Stimulated activated CD8-positive, alpha-beta memory T cell treated with anti-CD3 and anti-CD28 coated beads, Interleukin-12 subunit alpha, Interleukin-12 subunit beta, amount 100 ng/mL, for 4 hours (primary cell): ENCODE results near the gene TAF9B.
"Not testable (repeated sequence)": the region's sequence is repeated elsewhere in the genome, so short reads cannot be mapped to it uniquely, and the experiment has no call there.

Source experiments
- DNase-seq: peaks from one replicate; pipeline ENCODE4 v3.0.0-alpha.2; 2020; ENCODE audit warnings: low read depth

TAF9B gene, protein sequence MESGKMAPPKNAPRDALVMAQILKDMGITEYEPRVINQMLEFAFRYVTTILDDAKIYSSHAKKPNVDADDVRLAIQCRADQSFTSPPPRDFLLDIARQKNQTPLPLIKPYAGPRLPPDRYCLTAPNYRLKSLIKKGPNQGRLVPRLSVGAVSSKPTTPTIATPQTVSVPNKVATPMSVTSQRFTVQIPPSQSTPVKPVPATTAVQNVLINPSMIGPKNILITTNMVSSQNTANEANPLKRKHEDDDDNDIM

DNA sequence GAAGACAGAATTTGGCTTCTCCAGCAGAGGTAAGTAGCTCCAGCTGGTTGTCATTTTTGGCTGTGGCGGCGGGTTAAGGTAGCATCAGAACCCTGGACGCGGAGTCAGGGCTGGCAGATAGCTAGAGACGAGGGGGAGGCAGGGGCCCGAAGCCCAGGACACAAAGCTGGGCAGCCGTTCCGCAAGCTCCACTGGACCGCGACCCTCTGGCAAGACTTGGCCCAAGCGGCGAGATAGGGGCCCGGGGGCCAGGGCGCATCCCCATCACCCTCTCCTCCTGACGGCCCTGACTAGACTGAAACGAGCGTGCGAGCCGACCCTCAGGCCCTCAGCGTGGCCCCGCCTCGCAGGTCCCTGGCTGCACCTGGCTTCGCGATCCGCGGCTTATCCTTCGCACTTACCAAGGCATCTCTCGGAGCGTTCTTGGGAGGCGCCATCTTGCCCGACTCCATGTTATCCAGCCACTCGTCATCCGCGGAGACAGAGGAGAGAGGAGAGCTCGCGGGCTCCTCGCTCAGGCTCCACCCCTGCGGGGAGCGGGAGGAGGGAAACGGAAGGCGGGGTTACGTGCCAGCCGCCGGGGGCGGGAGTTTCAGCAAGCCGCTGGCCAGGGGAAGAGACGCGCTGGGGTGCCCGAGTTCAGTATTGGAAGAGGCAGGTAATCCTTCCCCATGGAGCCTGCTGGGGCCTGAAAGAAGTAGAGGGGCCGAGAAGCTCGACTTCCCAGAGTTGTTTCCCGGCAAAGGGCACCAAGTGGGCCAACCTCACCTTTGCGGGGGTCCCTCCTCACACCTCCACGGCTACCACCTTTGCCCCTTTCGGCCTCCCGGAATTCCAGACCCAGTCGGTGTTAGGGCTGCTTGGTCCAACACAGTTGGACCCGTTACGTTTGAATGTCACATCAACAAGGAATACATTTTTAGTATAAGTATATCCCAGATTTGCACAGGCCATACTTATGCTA lies at the start of gene TAF9B:
Gene TAF9B, minus strand, starts transcription at position 491 of the 964 bp plus-strand sequence. Its CDS starts 39 bp downstream, at position 452.
- DNase-seq, result peak; percentile 63

DNA sequence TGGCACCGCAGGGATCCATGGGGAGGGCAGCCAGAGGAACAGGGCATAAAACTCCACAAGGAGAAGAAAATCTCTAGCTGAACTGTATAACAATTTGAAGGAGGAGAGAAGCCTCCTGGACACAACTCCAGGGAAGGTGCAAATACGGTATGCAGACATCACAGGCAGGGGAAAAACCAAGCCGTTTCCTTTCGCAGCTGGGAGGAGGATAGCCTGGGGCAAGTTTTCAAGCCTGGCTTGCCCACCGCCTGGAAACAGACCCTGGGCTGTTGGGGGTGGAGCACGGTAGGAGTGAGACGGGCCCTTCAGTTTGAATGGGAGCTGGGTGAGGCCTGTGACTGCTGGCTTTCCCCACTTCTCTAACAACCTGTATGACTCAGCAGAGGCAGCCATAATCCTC lies 43.4 kb upstream of the TAF9B start:
- no peak for DNase-seq

DNA sequence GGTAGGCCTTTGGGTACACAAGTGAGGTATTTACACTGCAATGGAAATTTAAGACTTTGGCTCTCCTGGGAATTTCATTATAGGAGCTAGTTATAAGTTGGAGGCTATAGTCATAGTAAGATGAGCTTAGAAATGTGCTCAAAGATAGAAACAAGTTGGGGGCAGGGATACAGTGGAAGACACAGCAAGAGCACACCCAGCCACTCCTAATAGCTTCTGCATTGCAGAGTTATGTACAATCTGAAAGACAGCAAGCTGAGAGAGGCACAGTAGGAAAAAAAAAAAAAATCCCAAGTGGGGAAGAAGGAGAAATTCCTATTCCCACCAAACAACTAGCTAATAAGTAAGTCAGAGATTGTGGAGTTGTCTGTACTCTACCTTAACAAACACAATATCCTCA lies 41.9 kb upstream of the TAF9B start:
- no peak for DNase-seq

DNA sequence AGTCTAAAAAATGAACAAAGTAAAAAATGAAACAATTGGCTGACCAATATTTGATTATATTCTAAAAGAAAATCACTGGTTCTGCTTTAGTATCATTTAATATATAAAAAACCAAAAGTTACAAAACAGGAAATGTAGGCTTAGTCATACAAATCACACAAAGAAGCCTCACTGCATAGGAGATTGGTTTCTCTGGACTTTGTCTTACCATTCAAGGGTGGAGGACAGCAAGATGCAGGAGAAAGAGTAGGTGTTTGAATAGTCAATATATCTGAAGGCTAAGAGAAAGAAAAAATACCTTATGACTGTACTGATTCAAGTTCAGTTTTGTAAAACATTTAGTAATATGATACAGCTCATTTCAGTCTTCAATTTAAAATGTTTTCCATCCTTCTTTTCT lies 28.6 kb upstream of the TAF9B start:
- no peak for DNase-seq

DNA sequence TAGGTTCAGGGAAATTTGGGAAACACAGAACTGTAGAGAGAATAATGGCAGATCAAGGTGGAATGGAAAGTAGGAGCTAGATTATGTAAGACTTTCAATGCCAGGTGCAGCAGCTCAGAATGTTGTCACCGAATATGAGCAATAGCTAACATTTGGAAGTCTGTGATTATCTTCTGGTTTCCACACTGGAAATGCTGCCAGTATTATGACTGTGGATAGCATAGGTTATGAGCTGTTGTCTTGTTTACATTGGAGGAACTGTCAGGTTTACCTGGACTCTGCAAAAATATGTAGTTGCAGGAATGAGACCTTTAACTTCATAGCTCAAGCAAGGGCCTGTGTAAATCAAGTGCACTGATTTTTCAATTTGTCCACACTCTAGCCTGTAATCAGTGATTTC lies 26.0 kb upstream of the TAF9B start:
- no peak for DNase-seq

DNA sequence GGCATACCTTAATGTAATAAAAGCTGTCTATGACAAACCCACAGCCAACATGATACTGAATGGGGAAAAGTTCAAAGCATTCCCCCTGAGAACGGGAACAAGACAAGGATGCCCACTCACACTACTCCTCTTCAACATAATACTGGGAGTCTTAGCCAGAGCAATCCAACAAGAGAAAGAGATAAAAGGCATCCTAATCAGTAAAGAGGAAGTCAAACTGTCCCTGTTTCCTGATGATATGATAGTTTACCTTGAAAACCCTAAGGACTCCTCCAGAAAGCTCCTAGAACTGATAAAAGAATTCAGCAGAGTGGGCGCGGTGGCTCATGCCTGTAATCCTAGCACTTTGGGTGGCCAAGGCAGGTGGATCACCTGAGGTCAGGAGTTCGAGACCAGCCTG lies 23.7 kb upstream of the TAF9B start:
- not testable (repeated sequence) for DNase-seq

DNA sequence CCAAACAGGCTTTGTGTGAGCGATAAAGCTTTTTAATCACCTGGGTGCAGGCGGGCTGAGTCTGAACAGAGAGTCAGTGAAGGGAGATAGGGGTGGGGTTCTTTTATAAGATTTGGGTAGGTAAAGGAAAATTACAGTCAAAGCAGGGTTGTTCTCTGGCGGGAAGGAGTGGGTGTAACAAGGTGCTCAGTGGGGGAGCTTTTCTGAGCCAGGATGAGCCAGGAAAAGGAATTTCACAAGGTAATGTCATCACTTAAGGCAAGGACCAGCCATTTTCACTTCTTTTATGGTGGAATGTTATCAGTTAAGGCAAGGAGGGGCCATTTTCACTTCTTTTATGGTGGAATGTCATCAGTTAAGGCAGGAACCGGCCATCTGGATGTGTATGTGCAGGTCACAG lies 21.3 kb upstream of the TAF9B start:
- DNase-seq, result not testable (repeated sequence)

DNA sequence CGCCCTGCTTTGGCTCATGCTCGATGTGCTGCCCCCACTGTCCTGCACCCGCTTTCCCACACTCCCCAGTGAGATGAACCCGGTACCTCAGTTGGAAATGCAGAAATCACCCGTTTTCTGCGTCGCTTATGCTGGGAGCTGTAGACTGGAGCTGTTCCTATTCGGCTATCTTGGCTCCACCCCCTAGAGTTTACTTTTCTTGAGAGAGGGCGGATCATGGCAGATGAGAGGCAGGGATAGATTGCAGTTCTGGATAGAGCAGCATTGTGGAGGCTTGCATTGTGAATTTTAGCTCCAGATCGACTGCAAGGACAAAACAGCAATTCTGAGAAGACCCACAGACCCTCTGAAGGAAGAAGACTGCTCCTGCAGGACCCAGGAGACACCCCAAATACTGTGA lies 18.4 kb upstream of the TAF9B start:
- not testable (repeated sequence) for DNase-seq

DNA sequence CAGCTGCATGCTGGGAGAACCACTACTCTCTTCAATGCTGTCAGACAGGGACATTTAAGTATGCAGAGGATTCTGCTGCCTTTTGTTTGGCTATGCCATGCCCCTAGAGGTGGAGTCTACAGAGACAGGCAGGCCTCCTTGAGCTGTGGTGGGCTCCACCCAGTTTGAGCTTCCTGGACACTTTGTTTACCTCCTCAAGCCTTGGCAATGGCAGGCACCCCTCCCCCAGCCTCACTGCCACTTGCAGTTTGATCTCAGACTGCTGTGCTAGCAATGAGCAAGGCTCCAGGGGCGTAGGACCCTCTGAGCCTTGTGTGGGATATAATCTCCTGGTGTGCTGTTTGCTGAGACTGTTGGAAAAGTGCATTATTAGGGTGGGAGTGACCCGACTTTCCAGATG lies 17.9 kb upstream of the TAF9B start:
- DNase-seq, result not testable (repeated sequence)

DNA sequence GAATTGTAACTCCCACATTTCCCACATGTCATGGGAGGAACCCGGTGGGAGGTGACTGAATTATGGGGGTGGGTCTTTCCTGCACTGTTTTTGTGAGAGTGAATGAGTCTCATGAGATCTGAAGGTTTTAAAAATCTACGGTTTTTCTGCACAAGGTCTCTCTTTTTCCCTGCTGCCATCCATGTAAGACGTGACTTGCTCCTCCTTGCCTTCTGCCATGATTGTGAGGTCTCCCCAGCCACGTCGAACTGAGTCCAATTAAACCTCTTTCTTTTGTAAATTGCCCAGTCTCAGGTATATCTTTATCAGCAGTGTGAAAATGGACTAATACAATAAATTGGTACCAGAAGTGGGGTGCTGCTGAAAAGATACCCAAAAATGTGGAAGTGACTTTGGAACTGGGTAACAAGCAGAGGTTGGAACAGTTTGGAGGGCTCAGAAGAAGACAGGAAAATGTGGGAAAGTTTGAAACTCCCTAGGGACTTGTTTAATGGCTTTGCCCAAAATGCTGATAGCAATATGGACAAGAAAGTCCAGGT lies 7.6 kb upstream of the TAF9B start:
- not testable (repeated sequence) for DNase-seq

DNA sequence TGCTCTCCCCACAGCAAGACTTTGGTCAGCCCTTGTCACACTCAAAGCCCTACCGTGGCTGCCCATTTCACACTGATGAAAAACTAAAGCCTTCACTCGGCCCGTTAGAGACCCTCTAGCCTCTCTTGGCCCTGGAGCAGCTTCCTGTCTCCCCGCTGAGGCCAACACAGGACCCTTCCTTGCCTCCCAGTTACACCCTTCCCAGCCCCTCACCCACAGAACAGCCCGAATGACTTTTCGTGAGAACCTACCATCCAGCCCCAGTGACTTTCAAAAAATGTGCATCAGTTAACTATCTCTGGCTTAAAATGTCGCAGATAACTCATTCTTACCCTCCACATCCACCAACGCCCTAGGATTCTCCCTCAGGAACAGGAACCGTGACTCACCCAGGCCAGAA lies 756 bp upstream of the TAF9B start:
- no peak for DNase-seq

DNA sequence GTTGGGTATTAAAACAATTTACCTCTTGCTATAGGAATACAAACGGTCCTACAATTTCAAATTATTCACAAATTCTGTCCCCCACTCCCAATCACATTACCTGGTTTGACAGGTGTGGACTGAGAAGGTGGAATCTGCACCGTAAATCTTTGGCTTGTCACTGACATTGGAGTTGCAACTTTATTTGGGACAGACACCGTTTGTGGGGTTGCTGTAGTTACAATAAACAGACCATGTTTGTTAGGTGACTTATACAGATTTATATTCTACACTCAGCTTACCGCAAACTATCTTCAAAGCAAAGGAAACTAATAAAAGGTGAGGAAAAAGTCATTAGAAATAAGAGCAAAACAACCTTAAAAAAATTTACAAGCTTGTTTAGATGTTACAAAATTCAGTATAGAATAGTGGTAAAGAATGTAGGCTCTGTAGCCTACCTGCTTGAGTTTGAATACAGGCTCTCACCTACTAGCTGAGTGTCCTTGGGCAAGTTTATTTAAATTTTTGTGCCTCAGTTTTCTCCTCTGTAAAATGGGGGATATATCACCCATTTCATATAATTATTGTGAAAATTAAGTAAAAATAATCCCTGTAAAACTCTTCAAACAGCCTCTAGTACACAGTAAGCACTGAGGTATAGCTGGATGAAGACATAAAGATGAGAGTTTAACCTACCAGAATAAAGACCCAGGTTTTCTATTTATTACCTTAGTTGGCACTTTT lies 6.1 kb downstream of the TAF9B start:
- DNase-seq, result no peak

DNA sequence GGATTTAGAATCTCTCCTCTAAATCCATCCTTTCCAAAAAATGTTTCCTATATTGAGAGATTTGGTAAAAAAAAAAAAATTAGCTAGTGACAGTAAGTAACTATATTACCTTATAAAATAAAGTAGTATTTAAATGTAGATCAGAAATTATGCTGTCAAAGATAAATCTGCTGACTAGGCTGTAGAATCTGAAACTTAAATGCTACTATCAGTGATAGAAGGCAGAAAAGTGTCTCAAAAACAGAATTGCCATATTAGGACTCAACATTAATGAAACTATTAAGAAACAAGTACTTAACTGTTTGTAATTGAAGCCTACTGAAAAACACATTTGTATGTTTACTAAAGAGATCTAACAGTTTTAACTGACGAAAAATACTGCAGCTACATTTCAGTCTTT lies 8.3 kb downstream of the TAF9B start:
- DNase-seq, result no peak

DNA sequence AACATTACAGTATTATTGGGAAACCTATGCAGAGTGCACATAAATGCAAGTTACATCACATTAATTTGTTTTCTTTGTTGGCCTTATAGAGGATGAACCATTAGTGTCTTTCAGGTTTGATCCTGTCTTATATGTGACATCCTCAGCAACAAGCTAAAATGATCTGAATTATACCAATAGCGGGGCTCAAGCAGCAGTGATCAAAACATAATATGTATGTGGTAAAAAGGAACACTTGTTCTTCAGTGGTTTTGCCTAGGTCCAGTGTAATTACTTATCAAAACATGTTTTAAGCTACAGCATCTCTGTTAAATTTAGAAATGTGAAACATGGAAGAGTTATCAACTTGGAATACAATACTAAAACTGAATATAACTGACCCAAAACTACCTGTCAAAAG lies 9.1 kb downstream of the TAF9B start:
- no peak for DNase-seq

DNA sequence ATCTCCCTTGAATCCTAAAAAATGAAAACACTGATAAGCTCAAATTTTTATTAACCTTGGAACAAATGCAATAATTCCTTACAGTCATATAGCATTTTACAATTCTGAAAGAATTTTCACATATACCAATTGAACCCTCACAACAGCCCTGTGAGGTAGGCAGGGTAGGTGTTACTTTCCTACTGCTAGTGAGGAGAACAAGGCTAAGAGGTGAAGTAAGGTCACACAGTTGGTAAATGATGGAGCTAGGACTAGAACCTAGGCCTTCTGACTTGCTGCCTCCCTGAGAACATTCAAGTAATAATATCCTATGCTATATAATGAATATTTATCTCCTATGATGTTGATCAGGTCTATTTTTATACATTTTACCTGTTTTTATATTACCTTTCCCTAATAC lies 9.7 kb downstream of the TAF9B start:
- no peak for DNase-seq

DNA sequence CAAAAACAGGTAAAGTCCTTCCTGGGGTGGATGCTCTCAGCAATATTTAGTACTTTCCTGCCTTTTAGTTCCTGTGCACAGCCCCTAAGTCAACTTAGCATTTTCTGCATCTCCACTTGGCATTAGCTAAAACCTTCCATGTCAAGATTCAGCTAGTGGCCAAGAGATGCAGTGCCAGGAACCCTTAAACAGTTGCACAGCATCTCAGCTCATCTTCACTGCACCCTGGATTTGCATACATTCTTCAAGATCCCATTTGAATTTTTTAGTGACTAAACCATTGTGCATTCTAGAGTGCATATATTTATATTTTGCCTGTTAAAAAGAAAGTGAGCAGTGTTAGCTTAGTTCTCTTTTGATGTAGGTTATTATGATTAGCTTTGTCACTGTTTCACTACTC lies 13.7 kb downstream of the TAF9B start:
- DNase-seq, result not testable (repeated sequence)

DNA sequence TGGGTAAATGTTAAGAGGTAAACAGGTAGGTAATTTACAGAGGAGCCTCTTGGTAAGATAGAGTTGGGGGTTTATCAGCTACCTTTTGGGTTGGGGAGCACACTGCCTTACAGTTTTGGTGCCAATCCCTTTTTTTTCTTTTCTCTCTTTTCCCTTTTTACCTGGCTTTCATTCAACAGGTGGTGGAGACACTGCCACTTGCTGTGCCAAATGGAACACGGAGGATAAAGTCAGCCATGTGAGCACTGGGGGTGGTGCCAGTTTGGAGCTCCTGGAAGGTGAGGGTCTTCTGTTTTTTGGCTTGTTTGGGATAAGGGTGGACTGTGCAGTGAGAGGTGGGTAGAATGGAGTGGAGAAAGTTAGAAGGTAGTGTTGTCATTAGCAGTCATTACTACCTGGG lies 14.3 kb downstream of the TAF9B start:
- no peak for DNase-seq

DNA sequence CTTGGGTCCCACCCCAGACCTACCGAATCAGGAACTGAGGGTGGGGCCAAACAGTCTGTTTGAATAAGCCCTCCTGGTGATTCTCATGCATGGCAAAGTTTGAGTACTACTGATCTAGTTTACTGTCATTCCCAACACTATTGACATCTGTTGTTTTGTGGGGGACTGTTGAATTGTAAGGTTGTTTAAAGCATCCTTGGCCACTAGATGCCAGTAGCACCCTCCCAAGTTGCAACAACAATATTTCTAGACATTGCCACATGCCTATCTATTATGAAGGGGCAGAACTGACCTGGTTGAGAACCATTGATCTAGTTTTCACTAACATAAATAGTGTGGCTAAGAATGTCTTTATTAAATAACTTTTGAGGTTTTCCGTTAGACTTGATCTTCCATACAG lies 15.1 kb downstream of the TAF9B start:
- DNase-seq, result no peak

DNA sequence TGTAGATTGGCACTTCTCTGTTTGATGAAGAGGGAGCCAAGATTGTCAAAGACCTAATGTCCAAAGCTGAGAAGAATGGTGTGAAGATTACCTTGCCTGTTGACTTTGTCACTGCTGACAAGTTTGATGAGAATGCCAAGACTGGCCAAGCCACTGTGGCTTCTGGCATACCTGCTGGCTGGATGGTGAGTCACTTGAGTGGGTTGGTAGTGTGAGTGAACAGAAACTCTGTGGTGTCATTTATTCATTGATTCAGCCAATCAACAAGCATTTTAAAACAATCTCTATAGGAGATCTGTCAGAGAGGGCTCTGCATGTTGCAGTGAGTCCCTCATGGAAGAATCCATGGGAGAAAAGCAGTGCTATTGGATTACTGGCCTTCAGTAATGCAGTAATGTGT lies 16.3 kb downstream of the TAF9B start:
- no peak for DNase-seq

DNA sequence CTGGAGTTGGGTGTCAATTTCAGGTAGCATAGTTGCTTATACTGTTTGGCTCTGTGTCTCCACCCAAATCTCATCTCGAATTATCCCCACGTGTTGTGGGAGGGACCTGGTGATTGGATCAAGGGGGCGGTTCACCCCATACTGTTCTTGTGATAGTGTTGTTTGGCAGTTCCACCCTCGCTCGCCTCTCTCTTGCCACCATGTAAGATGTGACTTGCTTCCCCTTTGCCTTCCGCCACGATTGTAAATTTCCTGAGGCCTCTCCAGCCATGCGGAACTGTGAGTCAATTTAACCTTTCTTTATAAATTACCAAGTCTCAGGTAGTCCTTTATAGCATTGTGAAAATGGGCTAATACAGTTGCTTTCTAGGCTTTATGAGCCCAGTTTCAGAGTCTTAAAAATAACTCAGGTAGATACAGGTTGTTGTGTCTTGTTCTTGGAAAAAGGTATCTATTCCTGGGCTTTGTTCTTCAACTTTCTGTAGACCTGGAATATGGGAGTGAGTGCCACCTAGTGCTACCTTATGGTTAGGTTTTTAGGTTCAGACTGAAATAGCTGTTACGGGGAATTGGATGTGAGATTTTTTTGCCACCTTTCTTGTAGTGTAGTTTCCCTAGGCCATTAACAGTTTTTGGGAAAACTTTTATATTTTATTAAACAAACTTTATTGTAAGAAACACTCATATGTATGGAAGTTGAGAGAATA lies 19.8 kb downstream of the TAF9B start:
- DNase-seq, result no peak

DNA sequence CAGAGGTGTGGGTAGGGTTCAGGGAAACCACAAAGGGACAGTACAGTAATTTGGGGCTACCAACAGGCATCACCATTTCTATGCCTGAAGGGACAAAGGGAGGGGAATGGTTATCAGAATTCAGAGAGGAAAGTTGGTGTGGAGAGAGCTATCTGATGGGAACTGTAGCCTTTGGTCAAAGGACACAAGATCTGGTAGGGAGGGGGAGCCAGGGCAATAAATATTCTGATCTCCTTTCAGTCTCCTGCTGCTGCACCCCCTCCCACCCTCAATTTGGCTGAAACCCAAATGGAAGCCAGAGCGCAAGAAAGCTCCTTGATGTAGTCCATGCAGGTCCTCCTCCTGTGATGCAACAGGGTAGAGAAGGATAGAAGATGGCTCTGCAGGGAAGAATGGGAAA lies 20.8 kb downstream of the TAF9B start:
- no peak for DNase-seq

DNA sequence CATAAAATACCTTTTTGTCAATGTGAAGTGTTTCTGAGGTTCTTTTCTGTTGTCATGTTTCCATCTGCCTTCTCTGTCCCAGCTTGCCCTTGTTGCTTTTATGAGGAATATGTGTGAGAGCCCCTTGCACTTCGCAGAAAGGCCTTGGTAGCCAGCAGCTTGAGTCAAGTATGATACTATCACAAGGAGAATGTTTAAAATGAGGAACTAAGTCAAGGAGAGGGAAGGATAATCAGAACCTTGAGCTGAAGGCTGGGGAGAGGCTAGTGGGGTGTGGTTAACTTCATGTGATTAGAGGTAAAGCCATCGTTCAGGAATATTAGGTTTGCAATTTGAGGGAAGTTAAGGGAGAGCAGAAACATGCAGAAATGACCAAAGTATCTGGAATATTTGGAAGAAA lies 22.7 kb downstream of the TAF9B start:
- no peak for DNase-seq
